Small intestine (tissue), 7 donors: Measurements from ENCODE around the gene ST7. TPM values are rescaled to one million over a fixed set of nuclear protein-coding genes. Genes with fewer than 3 reads are reported as not detected.

Experiments used
- DNase-seq, 2 donors: peaks; one replicate each; pipeline versions ENCODE4 v3.0.0 to v3.0.0-alpha.2; 2013
- FAIRE-seq: peaks from 2 replicates; lab custom pipeline; 2012; peaks lifted over from hg19 to GRCh38; lab: Jason Lieb, UNC
- H3K27ac ChIP-seq, 3 donors: one replicate each; pipeline ENCODE4 v1.5.1; 2013; ENCODE audit warnings: low read length in 2 of 3, mild to moderate bottlenecking in 2 of 3, control low read depth in 1 of 3, inconsistent platforms in 1 of 3, low read depth in 1 of 3, moderate library complexity in 1 of 3
- H3K27me3 ChIP-seq, 3 donors: one replicate each; pipeline ENCODE4 v1.6.1; 2013; ENCODE audit warnings: low read length in 3 of 3, inconsistent platforms in 1 of 3; ENCODE audit not compliant: control insufficient read depth in 3 of 3, insufficient read depth in 3 of 3
- H3K36me3 ChIP-seq, 3 donors: one replicate each; pipeline ENCODE4 v1.6.1; 2013; ENCODE audit warnings: low read length in 3 of 3, inconsistent platforms in 1 of 3, low read depth in 1 of 3, mild to moderate bottlenecking in 1 of 3, moderate library complexity in 1 of 3; ENCODE audit not compliant: control insufficient read depth in 3 of 3, insufficient read depth in 2 of 3
- H3K4me1 ChIP-seq, 3 donors: one replicate each; pipeline ENCODE4 v1.6.1; 2013; ENCODE audit warnings: low read length in 2 of 3, inconsistent platforms in 1 of 3, low read depth in 1 of 3, mild to moderate bottlenecking in 1 of 3, moderate library complexity in 1 of 3; ENCODE audit not compliant: control insufficient read depth in 3 of 3, insufficient read depth in 2 of 3
- H3K4me3 ChIP-seq, 3 donors: one replicate each; pipeline ENCODE4 v1.5.1; 2013; ENCODE audit warnings: low read length in 3 of 3, control low read depth in 1 of 3, inconsistent platforms in 1 of 3, low read depth in 1 of 3, mild to moderate bottlenecking in 1 of 3, moderate library complexity in 1 of 3
- H3K9me3 ChIP-seq, 2 donors: one replicate each; pipeline ENCODE4 v1.6.1; 2013; ENCODE audit warnings: low read depth in 1 of 2, low read length in 1 of 2; ENCODE audit not compliant: control insufficient read depth in 2 of 2, insufficient read depth in 1 of 2
- WGBS, 3 donors: extraction: QIAGEN DNeasy Blood & Tissue Kit; methylation state at CpG; one replicate each; pipeline ENCODE4 v1.1.7; 2013; 5-methylcytosine and 5-hydroxymethylcytosine counted together
- polyA plus RNA-seq, 4 donors: library from polyadenylated mRNA; stranded (reverse) in 3 of 4; unstranded in 1 of 4; fragments of 200-250 nt in 3 of 4; fragments of 120-200 nt in 1 of 4; gene quantifications; one replicate each; pipeline versions ENCODE4 v1.2.1 to v1.2.3, GENCODE V29; 2013
- donor health status: healthy with polysubstance abuse.
- donor health status: control.
- donor health status: control.
- donor health status: Bipolar disorder and iron deficiency.
- donor health status: healthy.

Gene ST7
- polyA plus RNA-seq, 4 donors, result 8.3 to 27.7 (median 13.0) TPM

DNA sequence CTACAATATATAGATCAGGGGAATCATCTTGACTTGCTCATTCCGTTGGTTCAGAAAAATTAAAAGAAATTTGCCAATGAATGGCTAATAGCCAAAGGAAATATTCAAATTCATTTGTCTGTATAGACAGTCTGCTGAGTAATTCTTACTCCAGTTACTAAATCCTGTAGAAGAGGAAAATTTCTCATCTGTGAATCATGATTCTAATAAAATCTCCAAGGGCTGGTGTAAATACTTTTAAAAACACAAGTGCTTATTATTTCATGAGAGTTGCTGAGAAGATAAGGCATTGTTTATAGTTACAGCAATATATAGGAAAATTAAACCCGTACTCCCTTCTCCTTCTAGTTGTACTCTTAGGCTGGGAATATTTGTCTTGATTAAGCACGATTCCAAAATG is 316.6 kb downstream of the ST7 start:
- Histone ChIP-seq H3K36me3 (no peaks in the 10 kb centered on the region), H3K27me3 (peaks cover 0 to 2% (median 2%) of the 10 kb centered on the region in 3 donors), H3K4me1 (no peaks in the 10 kb centered on the region), H3K9me3 (peaks cover 0 to 3% of the 10 kb centered on the region in 2 donors), H3K27ac (no peak overlapping the region), H3K4me3 (no peak overlapping the region)
- no peak for FAIRE-seq
- WGBS, 3 donors, result 78 to 91% (median 82%) methylated on average over 3 of the region's 3 CpGs
- no peak for DNase-seq

GRCh38 chr7:117270371-117270770 is 317.1 kb downstream of the ST7 start:
- Histone ChIP-seq H3K27me3 (peaks cover 0 to 4% (median 2%) of the 10 kb centered on the region in 3 donors), H3K9me3 (peaks cover 0 to 3% of the 10 kb centered on the region in 2 donors), H3K36me3 (no peaks in the 10 kb centered on the region), H3K27ac (no peak overlapping the region), H3K4me1 (no peaks in the 10 kb centered on the region), H3K4me3 (no peak overlapping the region)
- DNase-seq (no peak), FAIRE-seq (no peak)
- WGBS, 3 donors, result 69 to 75% (median 73%) methylated on average over 9 of the region's 9 CpGs

DNA sequence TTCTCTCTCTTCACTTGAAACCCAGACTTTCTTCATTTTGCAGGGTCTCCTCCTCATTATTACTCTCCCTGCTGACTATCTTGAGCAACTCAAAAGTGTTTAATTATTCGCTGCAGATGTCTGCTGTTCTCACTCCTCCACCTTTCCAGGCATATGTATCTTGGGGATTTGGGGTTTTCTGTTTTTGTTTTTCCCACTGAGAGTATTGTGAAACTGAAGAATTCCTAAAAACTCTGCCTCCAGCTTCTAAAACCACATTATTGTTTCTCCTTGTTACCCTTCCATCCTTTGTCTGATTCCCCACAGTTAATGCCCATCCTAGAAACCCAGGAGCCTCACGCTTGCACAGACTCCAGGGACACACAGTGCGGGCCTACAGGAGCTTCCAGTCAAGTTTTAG is 318.3 kb downstream of the ST7 start:
- Histone ChIP-seq H3K36me3 (no peaks in the 10 kb centered on the region), H3K9me3 (no peaks in the 10 kb centered on the region), H3K4me3 (no peak overlapping the region), H3K4me1 (no peaks in the 10 kb centered on the region), H3K27me3 (peaks cover 0 to 8% (median 2%) of the 10 kb centered on the region in 3 donors), H3K27ac (no peak overlapping the region)
- DNase-seq (no peak), FAIRE-seq (no peak)
- 88 to 95% (median 90%) methylated on average over 3 of the region's 3 CpGs for WGBS, 3 donors

DNA sequence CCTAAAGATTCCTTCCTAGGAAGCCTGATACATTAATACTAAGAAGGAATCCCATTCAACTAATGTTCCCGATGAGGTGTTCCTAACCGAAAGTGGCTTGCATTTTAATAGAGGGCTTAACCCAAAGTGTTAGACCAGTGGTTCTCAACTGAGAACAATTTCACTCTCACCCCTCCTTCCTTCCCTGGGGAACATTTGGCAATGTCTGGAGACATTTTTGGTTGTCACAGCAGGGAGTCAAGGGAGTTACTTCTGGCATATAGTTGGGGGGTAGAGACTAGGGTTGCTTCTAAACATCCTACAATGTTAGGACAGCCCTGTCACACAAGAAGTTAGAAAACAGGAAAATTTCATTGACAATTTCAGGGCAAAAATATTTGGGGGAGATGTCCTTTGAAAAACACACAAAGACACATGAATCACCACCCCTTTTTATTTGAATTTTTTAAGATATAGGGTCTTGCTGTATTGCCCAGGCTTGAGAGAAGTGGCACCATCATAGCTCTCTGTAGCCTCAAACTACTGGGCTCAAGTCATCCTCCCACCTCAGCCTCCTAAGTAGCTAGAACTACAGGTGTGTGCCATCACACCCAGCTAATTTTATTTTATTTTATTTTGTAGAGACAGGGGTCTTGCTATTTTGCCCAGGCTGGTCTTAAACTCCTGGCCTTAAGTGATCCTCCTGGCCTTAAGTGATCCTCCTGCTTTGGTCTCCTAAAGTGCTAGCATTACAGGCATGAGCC is 318.9 kb downstream of the ST7 start:
- WGBS, 3 donors, result 93 to 94% (median 93%) methylated on average over 2 of the region's 2 CpGs
- Histone ChIP-seq H3K9me3 (no peaks in the 10 kb centered on the region), H3K27me3 (peaks cover 0 to 8% (median 2%) of the 10 kb centered on the region in 3 donors), H3K4me1 (no peaks in the 10 kb centered on the region), H3K4me3 (no peak overlapping the region), H3K27ac (no peak overlapping the region), H3K36me3 (no peaks in the 10 kb centered on the region)
- no peak for DNase-seq
- FAIRE-seq, result no peak

DNA sequence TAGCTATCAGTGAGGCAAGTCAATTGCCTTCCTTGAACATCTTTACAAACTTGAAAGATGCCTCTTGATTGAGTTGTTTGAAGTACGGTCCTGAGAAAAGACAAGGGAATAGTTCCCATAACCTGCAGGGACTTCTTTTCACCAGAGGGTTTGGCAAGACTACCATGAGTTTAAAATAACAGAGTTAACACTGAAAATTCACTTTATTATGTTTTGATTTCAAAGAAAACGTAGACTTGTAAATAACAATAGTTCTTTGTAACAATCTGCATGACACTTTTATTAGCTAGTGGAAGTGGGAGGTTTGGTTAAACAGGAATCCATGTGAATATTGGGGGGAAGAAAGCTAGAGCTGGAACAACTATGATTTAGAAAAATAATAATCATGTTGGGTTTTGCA is 320.0 kb downstream of the ST7 start:
- no peak for DNase-seq
- FAIRE-seq, result no peak
- Histone ChIP-seq H3K9me3 (no peaks in the 10 kb centered on the region), H3K4me3 (no peak overlapping the region), H3K27me3 (peaks cover 0 to 8% (median 2%) of the 10 kb centered on the region in 3 donors), H3K27ac (no peak overlapping the region), H3K36me3 (no peaks in the 10 kb centered on the region), H3K4me1 (no peaks in the 10 kb centered on the region)
- 53 to 70% (median 66%) methylated on average over 2 of the region's 2 CpGs for WGBS, 3 donors

GRCh38 chr7:117273814-117274225 is 320.5 kb downstream of the ST7 start:
- peaks cover 0 to 8% (median 2%) of the 10 kb centered on the region in 3 donors for H3K27me3 ChIP-seq
- no peaks in the 10 kb centered on the region for H3K4me1 ChIP-seq
- no peak overlapping the region for H3K27ac ChIP-seq
- H3K9me3 ChIP-seq, result no peaks in the 10 kb centered on the region
- 72 to 78% (median 75%) methylated on average over 11 of the region's 11 CpGs for WGBS, 3 donors
- no peak overlapping the region for H3K4me3 ChIP-seq
- FAIRE-seq, result no peak
- no peak for DNase-seq
- no peaks in the 10 kb centered on the region for H3K36me3 ChIP-seq

GRCh38 chr7:117274951-117275350 is 321.6 kb downstream of the ST7 start:
- H3K27me3 ChIP-seq, result peaks cover 0 to 8% (median 2%) of the 10 kb centered on the region in 3 donors
- FAIRE-seq (no peak), DNase-seq (no peak)
- H3K36me3 ChIP-seq, result no peaks in the 10 kb centered on the region
- no peaks in the 10 kb centered on the region for H3K9me3 ChIP-seq
- no peak overlapping the region for H3K27ac ChIP-seq
- no peak overlapping the region for H3K4me3 ChIP-seq
- no peaks in the 10 kb centered on the region for H3K4me1 ChIP-seq
- 74 to 76% (median 76%) methylated on average over 4 of the region's 4 CpGs for whole genome bisulfite sequencing, 3 donors

GRCh38 chr7:117277576-117277975 is 324.3 kb downstream of the ST7 start:
- Histone ChIP-seq H3K36me3 (no peaks in the 10 kb centered on the region), H3K4me3 (no peak overlapping the region), H3K4me1 (no peaks in the 10 kb centered on the region), H3K9me3 (no peaks in the 10 kb centered on the region), H3K27ac (no peak overlapping the region), H3K27me3 (peaks cover 0 to 8% (median 0%) of the 10 kb centered on the region in 3 donors)
- FAIRE-seq (no peak), DNase-seq (no peak)
- 73 to 85% (median 78%) methylated on average over 3 of the region's 3 CpGs for WGBS, 3 donors
